ENCODE measurements around the gene ZFP91. TPM values are rescaled to one million over a fixed set of nuclear protein-coding genes. Genes with fewer than 3 reads are reported as not detected.

ZFP91 gene
- total and polyA plus RNA-seq, 2 of the 13 experiments (the other 11 are each of a cell fraction or from before 2014, with no cell fraction given), result 13.5 to 38.6 TPM

- TF ChIP-seq ZNF512B (CRISPR knock-in tag; IDR thresholded peaks at IDR 0.05; ENCODE audit: borderline replicate concordance) (no peak), GTF3A (CRISPR knock-in tag; conservative IDR thresholded peaks at IDR 0.05) (no peak), SKI (IDR thresholded peaks at IDR 0.05; ENCODE audit: partially characterized antibody) (no peak), KAT2B (IDR thresholded peaks at IDR 0.05; ENCODE audit: borderline replicate concordance, low read depth, low read length) (no peak), PAWR (CRISPR knock-in tag; IDR thresholded peaks at IDR 0.05; ENCODE audit: borderline replicate concordance) (no peak), ZNF788 (CRISPR knock-in tag; IDR thresholded peaks at IDR 0.05; ENCODE audit: borderline replicate concordance) (no peak), SNAI1 (CRISPR knock-in tag; IDR thresholded peaks at IDR 0.05; ENCODE audit: borderline replicate concordance) (peak; percentile 52; the same call in 1 of the 2 replicates), ZFAT (CRISPR knock-in tag; conservative IDR thresholded peaks at IDR 0.05) (no peak), ATM (IDR thresholded peaks at IDR 0.05; ENCODE audit: borderline replicate concordance) (no peak), ZFP1 (CRISPR knock-in tag; IDR thresholded peaks at IDR 0.05) (no peak), ATRX (CRISPR knock-in tag; IDR thresholded peaks at IDR 0.05; ENCODE audit: borderline replicate concordance) (no peak), ZBTB7A (CRISPR knock-in tag; IDR thresholded peaks at IDR 0.05) (peak; percentile 84), HNRNPK (IDR thresholded peaks at IDR 0.05; ENCODE audit: low read depth, low read length, poor library complexity, severe bottlenecking) (no peak), ATAD3A (CRISPR knock-in tag; IDR thresholded peaks at IDR 0.05) (no peak), TIGD3 (CRISPR knock-in tag; IDR thresholded peaks at IDR 0.05; ENCODE audit: borderline replicate concordance) (no peak), MTF2 (CRISPR knock-in tag; IDR thresholded peaks at IDR 0.05; ENCODE audit: borderline replicate concordance) (no peak), FOXA3 (CRISPR knock-in tag; IDR thresholded peaks at IDR 0.05) (peak; percentile 54; the same call in 1 of the 2 replicates), SPEN (CRISPR knock-in tag; IDR thresholded peaks at IDR 0.05; ENCODE audit: low read depth) (peak; percentile 95), ONECUT2 (CRISPR knock-in tag; IDR thresholded peaks at IDR 0.05) (no peak), ZNF749 (CRISPR knock-in tag; IDR thresholded peaks at IDR 0.05; ENCODE audit: borderline replicate concordance) (peak; percentile 52; the same call in 1 of the 2 replicates), SMAD3 (CRISPR knock-in tag; IDR thresholded peaks at IDR 0.05) (peak; percentile 67; the same call in 1 of the 2 replicates), HDAC6 (IDR thresholded peaks at IDR 0.05; ENCODE audit: low read depth, low read length) (no peak), CHD4 (IDR thresholded peaks at IDR 0.05; ENCODE audit: borderline replicate concordance, low read length) (no peak), ASH2L (IDR thresholded peaks at IDR 0.05; ENCODE audit: insufficient read length, low read depth, low read length) (peak; percentile 77), ZFP36L1 (CRISPR knock-in tag; IDR thresholded peaks at IDR 0.05) (peak; percentile 75; the same call in 1 of the 2 replicates), DNMT3B (CRISPR knock-in tag; conservative IDR thresholded peaks at IDR 0.05) (no peak), REPIN1 (CRISPR knock-in tag; IDR thresholded peaks at IDR 0.05; ENCODE audit: borderline replicate concordance, low read depth) (peak; percentile 68; the same call in 1 of the 2 replicates)
Observed at GRCh38 chr11:58579192-58580129, 598 bp downstream of the ZFP91 start (continued).
